ENCODE measurements around the gene TTC12. TPM values are rescaled to one million over a fixed set of nuclear protein-coding genes. Genes with fewer than 3 reads are reported as not detected.

The TTC12 gene
- total RNA-seq, 1 donor from 2014 or later, result 3.0 TPM

- H3K9me3 ChIP-seq, result no peaks in the 10 kb centered on the region
- peak in 1 of 2 donors; percentile 47 for DNase-seq (ENCODE audit: low spot score in 2 of 2)
- no peaks in the 10 kb centered on the region for H3K36me3 ChIP-seq
- intact Hi-C loops (cut with DNase I), result no loop called here
- no peak for TF ChIP-seq CTCF (IDR thresholded peaks at IDR 0.05)
- H3K27ac ChIP-seq, result no peak overlapping the region
- H3K27me3 ChIP-seq, result no peaks in the 10 kb centered on the region
- H3K4me1 ChIP-seq, result no peaks in the 10 kb centered on the region
- no peak overlapping the region for H3K4me3 ChIP-seq
These were observed 82.8 kb downstream of the TTC12 start for GRCh38 chr11:113397212-113397611.

DNA sequence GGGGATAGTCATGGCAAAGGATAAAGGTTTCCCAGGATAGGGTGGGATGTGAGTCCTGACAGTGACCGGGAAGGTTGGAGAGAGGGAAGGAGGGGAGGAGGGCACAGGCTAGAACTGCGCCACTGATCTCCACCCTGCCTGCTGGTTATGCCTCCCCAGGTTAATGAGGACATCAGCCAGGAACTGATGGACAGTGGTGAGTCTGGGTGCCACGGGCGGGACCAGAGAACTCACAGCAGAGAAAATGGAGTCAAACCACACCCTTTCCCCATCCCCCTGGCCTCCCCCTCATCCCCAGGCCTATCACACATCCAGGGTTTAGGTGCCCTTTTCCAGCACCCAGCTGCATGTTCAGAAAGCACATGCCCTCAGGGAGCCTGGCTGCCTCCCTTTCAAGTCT, 83.4 kb downstream of the TTC12 start:
- no peaks in the 10 kb centered on the region for H3K27me3 ChIP-seq
- intact Hi-C loops (cut with DNase I), result no loop called here
- no peak for TF ChIP-seq CTCF (IDR thresholded peaks at IDR 0.05)

DNA sequence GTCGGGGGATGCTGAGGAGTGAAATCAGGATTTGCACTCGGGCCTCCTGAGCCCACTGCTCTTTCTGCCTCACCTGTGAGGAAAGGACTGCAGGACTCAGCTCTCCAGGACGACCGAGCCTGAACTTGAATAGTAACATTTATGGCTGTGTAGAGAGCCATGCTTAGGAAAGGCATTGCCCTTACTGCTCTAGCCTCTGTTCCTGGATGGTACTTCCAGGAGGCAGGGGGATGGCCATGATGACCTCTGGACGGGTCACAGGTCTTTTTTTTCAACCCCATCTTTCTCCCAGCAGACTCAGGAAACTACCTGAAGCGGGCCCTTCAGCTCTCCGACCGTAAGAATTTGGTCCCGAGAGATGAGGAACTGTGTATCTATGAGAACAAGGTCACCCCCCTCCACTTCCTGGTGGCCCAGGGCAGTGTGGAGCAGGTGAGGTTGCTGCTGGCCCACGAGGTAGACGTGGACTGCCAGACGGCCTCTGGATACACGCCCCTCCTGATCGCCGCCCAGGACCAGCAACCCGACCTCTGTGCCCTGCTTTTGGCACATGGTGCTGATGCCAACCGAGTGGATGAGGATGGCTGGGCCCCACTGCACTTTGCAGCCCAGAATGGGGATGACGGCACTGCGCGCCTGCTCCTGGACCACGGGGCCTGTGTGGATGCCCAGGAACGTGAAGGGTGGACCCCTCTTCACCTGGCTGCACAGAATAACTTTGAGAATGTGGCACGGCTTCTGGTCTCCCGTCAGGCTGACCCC, 84.5 kb downstream of the TTC12 start:
- H3K36me3 ChIP-seq, result no peaks in the 10 kb centered on the region
- H3K27ac ChIP-seq, result no peak overlapping the region
- H3K4me1 ChIP-seq, result no peaks in the 10 kb centered on the region
- intact Hi-C loops (cut with DNase I), result no loop called here
- H3K9me3 ChIP-seq, result no peaks in the 10 kb centered on the region
- no peak overlapping the region for H3K4me3 ChIP-seq
- no peaks in the 10 kb centered on the region for H3K27me3 ChIP-seq
- TF ChIP-seq CTCF (IDR thresholded peaks at IDR 0.05), result no peak
- DNase-seq (ENCODE audit: low spot score in 2 of 2), result peak in 1 of 2 donors; percentile 35

More for the DNA sequence above, 83.4 kb downstream of the TTC12 start:
- peak in 1 of 2 donors; percentile 51 for DNase-seq (ENCODE audit: low spot score in 2 of 2)
- Histone ChIP-seq H3K4me1 (no peaks in the 10 kb centered on the region), H3K36me3 (no peaks in the 10 kb centered on the region), H3K27ac (no peak overlapping the region), H3K9me3 (no peaks in the 10 kb centered on the region), H3K4me3 (no peak overlapping the region)

- Histone ChIP-seq H3K4me1 (no peaks in the 10 kb centered on the region), H3K36me3 (no peaks in the 10 kb centered on the region), H3K4me3 (no peak overlapping the region), H3K27ac (no peak overlapping the region), H3K9me3 (no peaks in the 10 kb centered on the region), H3K27me3 (no peaks in the 10 kb centered on the region)
- intact Hi-C loops (cut with DNase I), result no loop called here
- no peak for TF ChIP-seq CTCF (IDR thresholded peaks at IDR 0.05)
- peak in 1 of 2 donors; percentile 37 for DNase-seq (ENCODE audit: low spot score in 2 of 2)
These were observed 86.3 kb downstream of the TTC12 start for GRCh38 chr11:113400631-113401230.

DNA sequence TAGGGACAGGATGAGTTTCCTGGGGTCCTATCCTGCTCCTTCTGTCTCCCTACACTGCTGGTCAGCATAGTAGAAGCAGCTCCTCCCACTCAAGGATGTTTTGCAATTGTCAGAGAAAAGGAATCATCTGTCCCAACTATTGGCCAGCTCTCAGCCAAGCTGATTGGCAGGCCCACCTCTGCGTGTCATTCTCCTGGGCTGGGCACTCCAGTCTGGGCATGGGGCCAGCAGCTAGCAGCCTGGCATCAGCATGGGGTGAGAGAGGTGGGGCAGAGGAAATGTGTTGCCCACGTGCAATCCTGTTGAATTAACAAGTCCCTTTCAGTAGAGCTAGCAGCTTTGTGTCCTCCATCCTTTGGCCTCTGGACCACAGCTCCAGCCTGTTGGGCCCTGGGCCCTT, 87.3 kb downstream of the TTC12 start:
- H3K27ac ChIP-seq, result no peak overlapping the region
- intact Hi-C loops (cut with DNase I), result no loop called here
- no peaks in the 10 kb centered on the region for H3K4me1 ChIP-seq
- no peaks in the 10 kb centered on the region for H3K36me3 ChIP-seq
- no peaks in the 10 kb centered on the region for H3K9me3 ChIP-seq
- H3K27me3 ChIP-seq, result no peaks in the 10 kb centered on the region
- DNase-seq (ENCODE audit: low spot score in 2 of 2), result peak in 1 of 2 donors; percentile 64
- TF ChIP-seq CTCF (IDR thresholded peaks at IDR 0.05), result no peak
- no peak overlapping the region for H3K4me3 ChIP-seq
